HUDEP-2 (cell line): ENCODE results near the gene ALKBH4.
"Not testable (repeated sequence)": the region's sequence is repeated elsewhere in the genome, so short reads cannot be mapped to it uniquely, and the experiment has no call there.

Experiments
- DNase-seq, 76 experiments: peaks; one replicate each; lab custom pipeline; 2025; ENCODE audit not compliant: unreplicated experiment in 76 of 76; lab: John Stamatoyannopoulos, UW

ALKBH4 gene

GRCh38 chr7:102479209-102479584 lies 14.5 kb upstream of the ALKBH4 start:
- DNase-seq: not testable (repeated sequence)

DNA sequence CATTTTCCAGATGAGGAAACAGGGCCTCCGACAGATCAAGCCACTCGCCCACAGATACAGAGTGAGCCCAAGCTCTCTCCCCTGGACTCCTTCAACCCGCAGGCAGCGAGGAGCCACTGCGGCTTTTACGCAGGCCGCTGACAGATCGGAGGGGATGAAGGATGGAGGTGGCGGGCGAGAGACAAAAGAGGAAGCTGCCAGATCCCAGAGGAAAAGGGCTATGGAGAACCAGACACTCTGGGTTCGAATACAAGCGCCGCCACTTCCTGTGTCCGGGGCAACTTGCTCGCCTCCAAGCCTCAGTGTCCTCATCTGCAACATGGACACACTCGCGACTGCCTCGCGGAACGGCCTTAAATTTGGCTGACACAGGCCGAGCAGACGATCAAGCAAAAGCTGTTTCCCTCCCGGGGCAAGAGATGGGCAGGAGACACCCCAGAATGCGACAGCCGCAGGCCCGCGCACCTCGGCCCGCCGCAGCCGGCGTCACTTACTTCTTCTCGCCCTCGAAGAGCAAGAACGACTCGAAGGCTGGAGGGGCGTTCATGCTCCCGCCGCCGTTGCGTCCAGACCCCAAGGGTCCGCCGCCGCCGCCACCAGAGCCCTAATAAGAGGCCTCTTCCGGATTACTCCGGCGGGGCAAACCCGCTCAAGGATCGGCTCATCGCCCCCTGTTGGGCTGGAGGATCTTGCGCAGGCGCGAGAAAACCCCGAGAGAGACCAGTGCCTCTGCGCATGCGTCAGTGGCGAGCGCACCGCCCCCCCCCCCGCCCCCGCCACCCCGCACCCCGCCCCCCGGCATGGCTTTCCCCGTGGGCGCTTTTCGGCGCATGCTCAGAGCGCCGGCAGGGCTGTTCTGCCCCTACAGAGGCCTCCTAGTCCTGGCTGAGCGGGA lies 13.9 kb upstream of the ALKBH4 start, which contains the start of gene POLR2J:
Gene POLR2J (minus strand): TSS at position 609 of the 895 bp plus-strand sequence. CDS start 62 bp downstream, at position 547.
- not testable (repeated sequence) for DNase-seq

- not testable (repeated sequence) for DNase-seq
Measured at GRCh38 chr7:102474736-102475435, 10.2 kb upstream of the ALKBH4 start.

- not testable (repeated sequence) for DNase-seq
Measured at GRCh38 chr7:102474116-102474515, 9.5 kb upstream of the ALKBH4 start.

DNA sequence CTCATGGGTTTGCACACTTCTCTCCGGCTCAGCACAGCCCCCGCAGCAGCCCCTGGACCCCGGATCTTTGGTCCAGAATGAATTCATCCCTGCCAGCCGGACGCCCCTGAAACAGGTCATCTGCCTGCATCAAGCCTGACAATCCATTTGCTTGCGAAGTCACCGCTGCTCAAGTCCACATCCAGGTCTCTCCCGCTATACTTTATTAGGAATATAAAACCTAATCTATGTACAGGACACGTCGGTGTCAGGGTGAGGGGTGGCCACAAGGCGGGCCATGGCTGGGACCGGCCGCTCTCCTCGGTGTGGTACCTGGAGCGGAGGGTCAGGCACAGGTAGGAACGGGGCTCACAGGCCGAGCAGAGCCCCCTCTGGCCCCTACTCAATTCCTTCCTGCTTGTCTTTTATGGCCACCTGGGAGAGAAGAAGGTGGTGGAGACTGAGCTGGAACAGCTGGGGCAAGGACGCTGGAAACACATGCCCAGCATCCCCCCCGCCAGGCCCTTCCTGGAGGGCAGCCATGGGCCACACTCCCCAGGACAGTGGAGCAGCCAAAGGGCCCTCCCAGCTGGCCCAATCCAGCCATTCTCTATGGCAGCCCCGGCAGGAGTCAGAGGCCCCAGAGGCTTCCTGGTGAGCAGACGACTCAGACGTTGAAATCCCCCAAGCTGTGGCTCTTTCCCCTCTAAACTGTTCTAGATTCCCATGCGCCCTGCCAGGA lies 8.8 kb upstream of the ALKBH4 start:
- DNase-seq: no peak

- DNase-seq: peak in 25 of 76 experiments; percentile 2 to 70 (median 30)
Measured at GRCh38 chr7:102472126-102473041, 7.7 kb upstream of the ALKBH4 start.

DNA sequence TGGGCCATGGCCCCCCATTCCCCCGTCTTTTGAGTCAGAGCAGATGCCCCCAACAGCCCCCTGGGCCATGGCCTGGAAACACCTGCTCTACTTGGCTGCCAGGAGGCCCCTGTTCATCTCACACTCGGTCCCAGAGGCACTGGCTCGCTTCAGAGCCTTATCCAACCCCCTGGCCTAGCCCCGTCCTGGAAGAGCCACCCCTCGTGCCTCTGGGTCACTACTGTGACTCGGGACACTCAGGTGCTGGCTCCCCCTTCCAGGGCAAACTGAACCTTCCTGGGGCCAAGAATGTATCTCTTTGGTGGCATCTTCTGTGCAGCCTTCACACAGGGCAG lies 7.1 kb upstream of the ALKBH4 start:
- DNase-seq: no peak

GRCh38 chr7:102469972-102470825 lies 5.5 kb upstream of the ALKBH4 start:
- no peak for DNase-seq

- no peak for DNase-seq
Measured at GRCh38 chr7:102469351-102469971, 4.8 kb upstream of the ALKBH4 start.

DNA sequence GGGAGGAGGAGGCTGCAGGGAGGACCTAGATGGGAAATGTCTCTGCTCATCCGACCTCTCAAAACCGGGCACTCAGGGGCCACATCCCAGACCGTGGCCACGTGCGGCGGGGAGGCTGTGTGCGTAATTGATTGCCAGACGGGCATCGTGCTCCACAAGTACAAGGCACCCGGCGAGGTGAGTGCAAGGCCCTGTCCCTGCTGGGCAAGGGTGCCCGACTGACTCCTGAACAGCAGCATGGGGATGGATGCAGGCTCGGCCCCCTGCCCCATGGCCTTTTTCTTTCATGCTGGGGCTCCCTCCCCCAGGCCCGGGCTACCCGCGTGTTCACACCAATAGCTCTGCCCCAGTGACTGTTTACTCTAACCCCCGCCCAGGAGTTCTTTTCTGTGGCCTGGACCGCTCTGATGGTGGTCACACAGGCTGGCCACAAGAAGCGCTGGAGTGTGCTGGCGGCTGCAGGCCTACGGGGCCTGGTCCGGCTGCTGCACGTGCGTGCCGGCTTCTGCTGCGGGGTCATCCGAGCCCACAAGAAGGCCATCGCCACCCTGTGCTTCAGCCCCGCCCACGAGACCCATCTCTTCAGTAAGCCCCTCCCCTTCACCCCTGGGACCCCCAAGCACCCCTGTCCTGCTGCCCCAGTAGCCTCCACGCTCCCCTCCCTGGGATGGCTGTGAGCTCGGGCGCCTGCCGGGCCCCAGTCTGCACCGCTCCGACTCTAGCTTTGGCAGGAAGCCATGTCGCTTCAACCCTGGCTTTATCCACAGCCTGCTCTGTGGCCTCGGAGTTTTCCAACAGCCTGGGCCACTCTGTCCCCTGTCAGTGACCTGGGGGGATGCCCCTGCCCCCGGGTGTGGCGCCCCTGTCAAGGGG lies 4.1 kb upstream of the ALKBH4 start:
- no peak for DNase-seq

DNA sequence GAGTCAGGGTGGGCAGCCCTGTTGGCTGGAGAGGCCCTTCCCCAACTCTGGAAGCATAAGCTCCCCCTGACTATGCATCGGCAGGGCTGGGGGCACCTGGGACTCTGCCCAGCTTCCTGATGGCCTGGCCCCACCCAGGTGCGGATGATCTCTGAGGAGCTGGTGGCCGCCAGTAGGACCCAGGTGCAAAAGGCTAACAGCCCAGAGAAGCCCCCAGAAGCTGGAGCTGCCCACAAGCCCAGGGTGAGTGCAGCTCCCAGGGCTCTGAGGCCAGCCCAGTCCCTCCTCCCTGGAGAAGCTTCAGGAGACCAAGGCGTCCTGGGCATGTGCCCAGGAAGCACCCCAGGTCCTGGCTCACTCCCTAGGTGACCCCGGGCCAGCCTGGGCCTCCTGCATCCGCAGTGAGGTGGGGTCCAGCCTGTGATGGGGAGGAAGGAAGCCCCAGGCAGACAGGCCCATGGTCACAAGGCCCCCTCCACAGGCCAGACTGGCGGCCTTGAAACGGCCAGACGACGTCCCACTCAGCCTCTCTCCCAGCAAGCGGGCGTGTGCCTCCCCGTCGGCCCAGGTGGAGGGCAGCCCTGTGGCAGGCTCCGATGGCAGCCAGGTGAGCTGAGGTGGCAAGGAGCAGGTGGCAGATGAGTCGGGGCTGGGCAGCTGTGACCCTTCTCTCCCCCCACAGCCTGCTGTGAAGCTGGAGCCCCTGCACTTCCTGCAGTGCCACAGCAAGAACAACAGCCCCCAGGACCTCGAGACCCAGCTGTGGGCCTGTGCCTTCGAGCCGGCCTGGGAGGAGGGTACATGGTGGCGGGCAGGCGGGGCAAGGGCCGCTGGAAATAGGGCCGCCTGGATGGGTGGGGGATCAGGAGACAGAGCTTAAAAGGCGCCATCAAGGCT lies 3.2 kb upstream of the ALKBH4 start:
- no peak for DNase-seq

DNA sequence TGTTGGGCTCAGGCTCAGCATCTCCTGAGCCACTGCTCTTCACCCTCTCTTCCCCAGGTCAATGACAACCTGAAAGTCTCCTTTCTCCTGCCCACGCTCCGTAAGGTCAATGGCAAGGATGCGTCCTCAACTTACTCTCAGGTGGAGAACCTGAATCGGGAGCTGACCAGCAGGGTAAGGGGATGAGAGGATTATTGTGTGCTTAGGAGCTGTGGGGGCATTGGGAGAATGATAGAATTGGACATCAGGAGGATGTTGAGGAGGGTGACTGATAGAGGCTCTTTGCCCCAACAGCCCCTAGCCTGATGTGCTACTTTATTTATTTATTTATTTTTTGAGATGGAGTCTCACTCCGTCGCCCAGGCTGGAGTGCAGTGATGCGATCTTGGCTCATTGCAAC lies 1.4 kb upstream of the ALKBH4 start:
- DNase-seq: no peak

DNA sequence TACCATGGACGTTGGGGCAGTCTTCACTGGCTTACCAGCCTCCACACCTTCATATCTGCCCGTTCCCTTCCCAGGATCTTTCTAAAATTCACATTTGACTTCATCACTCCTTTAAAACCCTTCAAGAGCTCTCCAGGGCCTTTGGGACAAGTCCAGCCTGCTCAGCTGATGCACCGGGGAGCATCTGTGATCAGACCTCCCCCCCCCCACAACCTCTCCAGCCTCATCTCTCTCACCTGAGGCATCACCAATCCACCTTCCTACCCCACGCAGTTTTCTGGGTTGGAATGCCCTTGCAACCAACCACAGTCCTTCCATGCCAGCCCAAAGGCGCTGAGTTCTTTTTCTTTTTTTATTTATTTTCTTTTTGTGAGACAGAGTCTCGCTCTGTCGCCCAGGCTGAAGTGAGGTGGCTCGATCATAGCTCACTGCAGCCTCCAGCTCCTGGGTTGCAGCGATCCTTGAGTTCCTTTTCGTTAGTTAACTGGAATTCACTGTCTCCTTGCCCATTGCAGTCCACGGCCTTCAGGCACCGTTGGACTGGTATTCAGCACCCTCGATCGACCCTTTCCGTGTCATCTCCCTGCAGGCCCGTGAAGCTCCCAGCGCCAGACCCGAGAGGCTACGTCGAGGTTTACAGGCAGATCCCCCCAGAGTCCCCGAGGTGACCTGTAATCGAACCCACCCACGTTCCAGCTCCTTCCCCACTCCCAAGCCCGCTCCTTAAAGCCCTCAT lies 654 bp downstream of the ALKBH4 start:
- DNase-seq: peak in 5 of 76 experiments; percentile 3 to 32 (median 30)

GRCh38 chr7:102460467-102460866 lies 4.2 kb downstream of the ALKBH4 start:
- DNase-seq: no peak

GRCh38 chr7:102459221-102459844 lies 5.3 kb downstream of the ALKBH4 start:
- DNase-seq: no peak
